Retina (tissue), 1 donor: ENCODE data around the gene C1QC.
A peak's percentile ranks its signal among the peaks of the same experiment; 100 is the strongest.

ENCODE experiments used
- DNase-seq: peaks from one replicate; pipeline ENCODE4 v3.0.0-alpha.2; 2016

The C1QC gene

DNA sequence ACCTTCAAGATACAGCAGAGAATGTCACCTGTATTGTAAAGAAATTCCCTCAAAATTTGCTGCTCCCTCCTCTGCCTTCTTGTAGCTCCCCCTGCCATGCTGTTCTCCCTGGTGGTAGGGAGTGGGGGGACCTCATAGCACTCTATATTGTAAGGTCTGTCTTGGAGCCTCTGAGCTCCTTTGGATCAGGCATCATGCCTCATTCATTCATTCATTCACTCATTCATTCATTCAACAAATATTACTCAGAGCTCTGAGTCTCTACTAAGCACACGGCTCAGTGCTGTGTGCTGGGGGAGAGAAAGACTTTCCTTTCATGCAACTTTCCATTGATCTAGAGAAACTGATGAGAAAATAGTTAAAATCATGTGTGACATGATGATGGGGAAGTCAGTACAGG lies 40.1 kb downstream of the C1QC start:
- DNase-seq = no peak

DNA sequence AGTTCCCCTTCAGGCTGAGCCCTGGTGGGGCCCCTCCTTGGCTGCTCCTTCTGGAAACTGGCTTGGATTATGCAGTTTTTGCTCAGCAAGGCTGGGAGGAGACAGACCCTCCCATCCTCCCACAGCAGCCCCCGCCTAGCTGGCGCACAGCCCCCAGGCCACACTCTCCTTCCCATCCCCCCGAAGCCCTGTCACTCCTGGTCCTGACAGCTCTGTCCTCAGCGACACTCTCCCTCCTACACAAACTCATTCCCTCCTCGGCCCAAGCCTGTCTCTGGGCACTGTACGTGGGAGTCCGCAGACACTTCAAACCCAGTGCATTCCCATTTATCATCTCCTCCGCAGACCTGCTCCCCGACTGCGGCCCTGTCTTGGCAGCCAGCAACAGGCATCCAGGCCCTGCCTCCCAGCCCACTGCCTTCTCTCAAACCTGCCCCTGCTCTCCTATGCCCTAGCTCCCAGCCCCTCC lies 42.2 kb downstream of the C1QC start:
- DNase-seq = no peak

DNA sequence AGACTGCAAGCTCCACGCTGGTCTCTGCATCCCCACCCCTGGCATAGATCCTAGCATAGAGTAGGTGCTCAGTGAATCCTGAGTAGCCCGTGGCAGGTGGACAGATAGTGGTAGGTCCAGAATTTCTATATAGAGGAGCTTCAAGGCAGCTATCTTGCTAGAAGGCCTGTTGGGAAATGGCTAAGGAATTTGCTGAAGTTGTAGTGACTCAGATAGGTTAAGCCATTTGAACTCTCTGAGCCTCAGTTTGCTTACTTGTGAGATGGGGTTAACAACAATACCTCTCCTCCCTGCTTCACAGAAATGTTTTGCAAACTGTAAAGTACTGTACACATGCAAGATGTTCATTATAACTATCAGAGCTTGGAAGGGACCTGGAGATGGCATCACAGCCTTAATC lies 43.8 kb downstream of the C1QC start:
- no peak for DNase-seq

DNA sequence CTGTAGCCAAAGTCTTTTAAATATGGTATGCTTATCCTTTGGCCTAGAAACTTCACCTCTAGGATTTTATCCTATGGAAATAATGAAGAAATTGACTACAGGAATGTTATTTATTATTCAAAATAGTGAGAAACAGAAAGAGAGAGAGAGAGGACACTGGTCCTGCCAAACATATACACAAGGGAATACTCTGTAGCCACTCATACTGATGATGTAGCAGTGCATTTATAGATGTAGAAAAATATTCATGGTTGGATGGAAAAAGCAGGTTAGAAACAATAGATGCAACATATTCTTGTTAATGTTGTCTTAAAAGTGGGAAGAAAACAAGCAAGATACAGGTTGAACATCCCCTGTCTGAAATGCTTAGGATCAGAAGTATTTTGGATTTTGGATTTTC lies 45.0 kb downstream of the C1QC start:
- no peak for DNase-seq

DNA sequence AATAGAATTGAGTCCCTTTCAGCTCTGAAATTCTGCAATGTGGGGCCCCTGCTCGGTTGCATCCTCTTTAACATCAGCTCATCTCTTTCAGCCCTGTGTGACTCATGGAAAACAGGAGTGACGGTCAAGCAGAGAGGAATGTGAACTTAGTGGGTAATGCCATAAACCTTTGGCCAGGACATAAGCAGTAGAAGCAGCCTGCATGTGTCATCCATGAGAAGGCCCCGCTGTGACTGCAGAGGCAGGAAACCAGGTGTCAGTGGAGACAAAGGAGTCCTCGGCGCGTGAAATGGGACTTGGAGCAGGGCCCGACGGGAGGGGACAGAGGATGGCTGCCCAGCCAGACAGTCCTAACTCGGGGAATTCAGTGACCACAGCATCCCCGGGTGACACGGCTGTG lies 46.1 kb downstream of the C1QC start:
- DNase-seq = peak; percentile 70

DNA sequence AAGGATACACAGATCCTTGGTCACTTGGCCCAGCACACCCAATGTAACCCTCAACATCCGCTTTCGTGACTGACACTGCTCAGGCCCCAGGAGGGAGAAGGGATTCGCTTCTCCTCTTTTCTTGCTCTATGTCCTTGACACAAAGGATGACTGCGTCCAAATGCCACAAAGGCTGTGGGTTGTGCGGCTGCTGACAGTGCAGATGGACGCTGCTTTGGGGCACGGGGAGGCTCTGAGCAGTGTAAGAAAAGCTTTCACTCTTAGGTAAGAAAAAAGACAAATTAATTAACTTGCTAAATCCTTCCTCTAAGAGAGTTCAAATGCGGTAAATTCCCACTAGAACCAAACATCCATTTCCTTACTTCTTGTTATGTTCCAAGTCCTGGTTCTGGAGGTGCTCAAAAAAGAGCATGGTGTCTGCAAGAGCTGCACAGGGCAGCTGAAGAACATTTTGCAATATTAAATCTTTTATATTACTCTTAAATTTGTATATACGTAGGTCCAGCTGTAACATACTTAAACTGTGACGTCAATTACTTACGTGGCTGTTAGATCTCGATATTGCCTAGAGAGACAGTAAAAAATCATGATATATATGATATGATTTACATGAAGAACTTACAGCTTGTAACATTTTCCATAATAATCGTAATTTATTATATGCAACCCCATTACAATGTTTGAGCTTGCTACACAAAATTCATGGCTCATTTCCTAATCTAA lies 47.8 kb downstream of the C1QC start:
- DNase-seq = peak; percentile 63

DNA sequence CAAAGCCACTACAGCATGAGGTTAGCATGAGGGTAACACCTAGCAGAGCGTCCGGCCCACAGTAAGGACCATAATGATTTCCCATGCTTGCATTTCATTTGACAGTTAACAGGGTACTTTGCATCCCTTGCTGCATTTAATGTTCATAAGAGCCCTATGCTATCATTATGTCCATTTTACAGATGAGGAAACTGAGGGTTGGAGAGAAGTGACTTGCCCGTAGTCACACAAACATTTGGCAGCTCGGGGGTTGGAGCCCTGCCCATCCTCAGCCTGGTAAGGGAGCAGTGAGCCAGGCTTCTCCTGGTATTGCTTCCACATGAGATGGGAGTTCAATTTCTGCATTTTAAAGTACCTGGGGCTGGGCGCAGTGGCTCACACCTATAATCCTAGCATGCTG lies 50.7 kb downstream of the C1QC start:
- no peak for DNase-seq

DNA sequence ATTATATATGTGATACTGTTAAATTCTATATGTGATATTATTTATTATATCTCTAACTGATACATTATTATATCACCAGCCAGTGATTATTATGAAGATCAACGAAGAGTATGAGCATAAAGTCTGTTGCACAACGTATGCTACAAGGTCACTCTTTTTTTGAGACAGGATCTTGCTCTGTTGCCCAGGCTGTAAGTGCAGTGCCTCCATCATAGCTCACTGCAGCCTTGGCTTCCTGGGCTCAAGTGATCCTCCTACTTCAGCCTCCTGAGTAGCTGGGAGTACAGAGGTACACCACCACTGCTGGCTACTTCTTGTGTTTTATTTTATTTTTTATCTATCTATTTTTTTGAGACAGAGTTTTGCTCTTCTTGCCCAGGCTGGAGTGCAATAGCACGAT lies 53.2 kb downstream of the C1QC start:
- no peak for DNase-seq
